Measurements from ENCODE around the gene CHRDL2.

DNA sequence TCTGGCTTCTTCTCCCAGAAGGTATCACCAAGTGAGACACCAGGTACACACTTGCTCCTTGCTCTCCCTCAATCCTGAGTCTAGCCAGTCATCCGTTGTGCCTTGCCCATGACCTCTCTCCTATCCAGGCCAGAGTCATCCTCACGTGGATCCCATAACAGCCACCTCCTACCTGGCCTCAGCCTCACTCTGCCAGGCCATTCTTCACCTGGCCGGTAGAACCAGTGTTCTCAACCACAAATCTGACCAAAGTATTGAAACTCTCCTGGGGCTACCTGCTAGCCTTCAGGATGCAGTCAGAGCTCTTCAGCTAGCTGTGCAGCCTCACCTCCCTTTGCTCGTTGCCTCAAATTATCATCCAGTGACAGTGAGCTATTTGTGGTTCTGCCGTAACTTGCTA is 37.7 kb downstream of the CHRDL2 start:
- TF ChIP-seq, protein P1, sequence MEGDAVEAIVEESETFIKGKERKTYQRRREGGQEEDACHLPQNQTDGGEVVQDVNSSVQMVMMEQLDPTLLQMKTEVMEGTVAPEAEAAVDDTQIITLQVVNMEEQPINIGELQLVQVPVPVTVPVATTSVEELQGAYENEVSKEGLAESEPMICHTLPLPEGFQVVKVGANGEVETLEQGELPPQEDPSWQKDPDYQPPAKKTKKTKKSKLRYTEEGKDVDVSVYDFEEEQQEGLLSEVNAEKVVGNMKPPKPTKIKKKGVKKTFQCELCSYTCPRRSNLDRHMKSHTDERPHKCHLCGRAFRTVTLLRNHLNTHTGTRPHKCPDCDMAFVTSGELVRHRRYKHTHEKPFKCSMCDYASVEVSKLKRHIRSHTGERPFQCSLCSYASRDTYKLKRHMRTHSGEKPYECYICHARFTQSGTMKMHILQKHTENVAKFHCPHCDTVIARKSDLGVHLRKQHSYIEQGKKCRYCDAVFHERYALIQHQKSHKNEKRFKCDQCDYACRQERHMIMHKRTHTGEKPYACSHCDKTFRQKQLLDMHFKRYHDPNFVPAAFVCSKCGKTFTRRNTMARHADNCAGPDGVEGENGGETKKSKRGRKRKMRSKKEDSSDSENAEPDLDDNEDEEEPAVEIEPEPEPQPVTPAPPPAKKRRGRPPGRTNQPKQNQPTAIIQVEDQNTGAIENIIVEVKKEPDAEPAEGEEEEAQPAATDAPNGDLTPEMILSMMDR (IDR thresholded peaks at IDR 0.05) = no peak
- TF ChIP-seq POLR2A (IDR thresholded peaks at IDR 0.05; ENCODE audit: low read length) = no peak
- TF ChIP-seq JUNB (IDR thresholded peaks at IDR 0.05) = no peak
- TF ChIP-seq RARB (CRISPR knock-in tag; IDR thresholded peaks at IDR 0.05) = no peak
- TF ChIP-seq RAD21 (conservative IDR thresholded peaks at IDR 0.05 in 1 of 2, IDR thresholded peaks at IDR 0.05 in 1 of 2) = no peak
- TF ChIP-seq, protein P2, sequence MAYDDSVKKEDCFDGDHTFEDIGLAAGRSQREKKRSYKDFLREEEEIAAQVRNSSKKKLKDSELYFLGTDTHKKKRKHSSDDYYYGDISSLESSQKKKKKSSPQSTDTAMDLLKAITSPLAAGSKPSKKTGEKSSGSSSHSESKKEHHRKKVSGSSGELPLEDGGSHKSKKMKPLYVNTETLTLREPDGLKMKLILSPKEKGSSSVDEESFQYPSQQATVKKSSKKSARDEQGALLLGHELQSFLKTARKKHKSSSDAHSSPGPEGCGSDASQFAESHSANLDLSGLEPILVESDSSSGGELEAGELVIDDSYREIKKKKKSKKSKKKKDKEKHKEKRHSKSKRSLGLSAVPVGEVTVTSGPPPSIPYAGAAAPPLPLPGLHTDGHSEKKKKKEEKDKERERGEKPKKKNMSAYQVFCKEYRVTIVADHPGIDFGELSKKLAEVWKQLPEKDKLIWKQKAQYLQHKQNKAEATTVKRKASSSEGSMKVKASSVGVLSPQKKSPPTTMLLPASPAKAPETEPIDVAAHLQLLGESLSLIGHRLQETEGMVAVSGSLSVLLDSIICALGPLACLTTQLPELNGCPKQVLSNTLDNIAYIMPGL (CRISPR knock-in tag; IDR thresholded peaks at IDR 0.05; ENCODE audit: borderline replicate concordance) = no peak
- TF ChIP-seq MYC (IDR thresholded peaks at IDR 0.05; ENCODE audit: borderline replicate concordance, low read length) = no peak
- TF ChIP-seq, protein P3, sequence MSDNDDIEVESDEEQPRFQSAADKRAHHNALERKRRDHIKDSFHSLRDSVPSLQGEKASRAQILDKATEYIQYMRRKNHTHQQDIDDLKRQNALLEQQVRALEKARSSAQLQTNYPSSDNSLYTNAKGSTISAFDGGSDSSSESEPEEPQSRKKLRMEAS (IDR thresholded peaks at IDR 0.05) = no peak
- TF ChIP-seq RFX5 (IDR thresholded peaks at IDR 0.05) = no peak
- TF ChIP-seq CEBPB (IDR thresholded peaks at IDR 0.05) = no peak
- TF ChIP-seq, protein P4, sequence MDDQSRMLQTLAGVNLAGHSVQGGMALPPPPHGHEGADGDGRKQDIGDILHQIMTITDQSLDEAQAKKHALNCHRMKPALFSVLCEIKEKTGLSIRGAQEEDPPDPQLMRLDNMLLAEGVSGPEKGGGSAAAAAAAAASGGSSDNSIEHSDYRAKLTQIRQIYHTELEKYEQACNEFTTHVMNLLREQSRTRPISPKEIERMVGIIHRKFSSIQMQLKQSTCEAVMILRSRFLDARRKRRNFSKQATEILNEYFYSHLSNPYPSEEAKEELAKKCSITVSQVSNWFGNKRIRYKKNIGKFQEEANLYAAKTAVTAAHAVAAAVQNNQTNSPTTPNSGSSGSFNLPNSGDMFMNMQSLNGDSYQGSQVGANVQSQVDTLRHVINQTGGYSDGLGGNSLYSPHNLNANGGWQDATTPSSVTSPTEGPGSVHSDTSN (IDR thresholded peaks at IDR 0.05) = no peak

All from A549 (cell line).